NCI-H2171 (cell line): ENCODE measurements around the gene NQO2.
"Not testable (repeated sequence)": the region's sequence is repeated elsewhere in the genome, so short reads cannot be mapped to it uniquely, and the experiment has no call there.

ENCODE experiments used
- DNase-seq: peaks from one replicate; lab custom pipeline; 2025; lab: John Stamatoyannopoulos, UW

Gene NQO2

GRCh38 chr6:2970034-2970685 is 29.5 kb upstream of the NQO2 start:
- no peak for DNase-seq

- DNase-seq: no peak
These were observed 28.8 kb upstream of the NQO2 start for GRCh38 chr6:2970753-2971419.

GRCh38 chr6:2971420-2972218 is 28.1 kb upstream of the NQO2 start, which contains the start of gene SERPINB6:
TSS of gene SERPINB6 (minus strand) at chr6:2971567. CDS start at chr6:2959332, 12,235 bp downstream.
- no peak for DNase-seq

GRCh38 chr6:2972219-2972487 is 27.5 kb upstream of the NQO2 start:
- DNase-seq: not testable (repeated sequence)

- not testable (repeated sequence) for DNase-seq
These were observed 27.0 kb upstream of the NQO2 start for GRCh38 chr6:2972685-2973084.

- DNase-seq: not testable (repeated sequence)
These were observed 26.5 kb upstream of the NQO2 start for GRCh38 chr6:2973180-2973579.

- DNase-seq: no peak
These were observed 26.0 kb upstream of the NQO2 start for GRCh38 chr6:2973676-2974075.

- no peak for DNase-seq
These were observed 23.6 kb upstream of the NQO2 start for GRCh38 chr6:2976060-2976459.

GRCh38 chr6:2976571-2977085 is 23.1 kb upstream of the NQO2 start:
- DNase-seq: no peak

GRCh38 chr6:2977290-2977689 is 22.4 kb upstream of the NQO2 start:
- no peak for DNase-seq

- no peak for DNase-seq
These were observed 21.7 kb upstream of the NQO2 start for GRCh38 chr6:2977799-2978590.

GRCh38 chr6:2978923-2979322 is 20.8 kb upstream of the NQO2 start:
- DNase-seq: no peak

GRCh38 chr6:2979819-2980464 is 19.8 kb upstream of the NQO2 start:
- no peak for DNase-seq

- DNase-seq: no peak
These were observed 19.2 kb upstream of the NQO2 start for GRCh38 chr6:2980465-2980855.

- no peak for DNase-seq
These were observed 17.1 kb upstream of the NQO2 start for GRCh38 chr6:2982426-2983117.

- DNase-seq: no peak
These were observed 14.8 kb upstream of the NQO2 start for GRCh38 chr6:2984738-2985406.

- DNase-seq: no peak
These were observed 12.9 kb upstream of the NQO2 start for GRCh38 chr6:2986722-2987221.

GRCh38 chr6:2988094-2988425 is 11.6 kb upstream of the NQO2 start:
- DNase-seq: no peak

GRCh38 chr6:2988426-2989331 is 11.0 kb upstream of the NQO2 start:
- DNase-seq: peak; percentile 76
